Gastroesophageal sphincter (tissue), 4 donors: ENCODE measurements around the gene AMPD3. TPM values are rescaled to one million over a fixed set of nuclear protein-coding genes. Genes with fewer than 3 reads are reported as not detected.

Source experiments
- ATAC-seq: fragments of 150-250 bp; one replicate; pipeline ENCODE4 v1.9.1; 2016; ENCODE audit warnings: mild to moderate bottlenecking, moderate library complexity
- H3K27ac ChIP-seq, 4 donors: fragments of 200-600 bp; sonication (generic) in 3 of 4; 1 replicate in 3 of 4; 2 replicates in 1 of 4; pipeline ENCODE4 v1.5.1; 2016 to 2019
- H3K27me3 ChIP-seq: fragments of 200-600 bp; sonication (generic); one replicate; pipeline ENCODE4 v1.5.1; 2019
- H3K36me3 ChIP-seq, 2 donors: fragments of 200-600 bp; sonication (generic); one replicate each; pipeline ENCODE4 v1.5.1; 2019; ENCODE audit warnings: control low read depth in 1 of 2
- H3K4me1 ChIP-seq, 3 donors: fragments of 200-600 bp; sonication (generic); 1 replicate in 2 of 3; 2 replicates in 1 of 3; pipeline ENCODE4 v1.5.1; 2016 to 2019; ENCODE audit warnings: control low read depth in 2 of 3
- H3K4me3 ChIP-seq, 2 donors: fragments of 200-600 bp; sonication (generic); one replicate each; pipeline ENCODE4 v1.5.1; 2019; ENCODE audit warnings: mild to moderate bottlenecking in 1 of 2, moderate library complexity in 1 of 2
- H3K9me3 ChIP-seq, 3 donors: fragments of 200-600 bp; sonication (generic); one replicate each; pipeline ENCODE4 v1.5.1; 2017 to 2019; ENCODE audit warnings: control low read depth in 2 of 3
- CTCF ChIP-seq, 4 experiments: fragments of 200-600 bp in 2 of 4; fragments of 450-650 bp in 2 of 4; sonication (generic) in 1 of 4; IDR thresholded peaks; one replicate each; pipeline ENCODE4 v1.5.1; 2017 to 2019; ENCODE audit warnings: antibody characterized with exemption in 4 of 4, mild to moderate bottlenecking in 2 of 4, moderate library complexity in 2 of 4
- EP300 ChIP-seq: sonication (generic); formaldehyde crosslinking; IDR thresholded peaks from one replicate; pipeline ENCODE4 v1.6.1; 2017; ENCODE audit warnings: antibody characterized with exemption, mild to moderate bottlenecking
- POLR2A ChIP-seq, 2 donors: fragments of 450-650 bp; IDR thresholded peaks; one replicate each; pipeline ENCODE4 v1.6.1; 2017; ENCODE audit warnings: antibody characterized with exemption in 2 of 2, mild to moderate bottlenecking in 2 of 2, moderate library complexity in 1 of 2
- POLR2AphosphoS5 ChIP-seq: sonication (generic); formaldehyde crosslinking; IDR thresholded peaks from one replicate; pipeline ENCODE4 v1.6.1; 2017; ENCODE audit warnings: antibody characterized with exemption
- WGBS, 2 donors: methylation state at CpG; one replicate each; pipeline ENCODE4 v1.1.5; 2018; ENCODE audit warnings: low coverage in 1 of 2; 5-methylcytosine and 5-hydroxymethylcytosine counted together
- total RNA-seq, 4 donors: library from RNA; depleted of rRNA; stranded (reverse); fragments of >200 nt; gene quantifications; one replicate each; pipeline ENCODE4 v1.1.0, GENCODE V29; 2016

The AMPD3 gene
- total RNA-seq, 4 donors from 2014 or later = 4.3 to 7.3 (median 5.4) TPM

- no peaks in the 10 kb centered on the region for H3K27me3 ChIP-seq
- WGBS, 2 donors = 83 to 91% methylated on average over 6 to 9 of the region's 16 CpGs
- peaks cover 0 to 19% (median 7%) of the 10 kb centered on the region in 3 donors for H3K4me1 ChIP-seq
- H3K27ac ChIP-seq = no peak overlapping the region
- H3K36me3 ChIP-seq = peaks cover 0 to 6% of the 10 kb centered on the region in 2 donors
- H3K4me3 ChIP-seq = no peak overlapping the region
- TF ChIP-seq POLR2AphosphoS5 = no peak
- no peak for TF ChIP-seq EP300
- no peak for TF ChIP-seq CTCF (IDR thresholded peaks at IDR 0.05)
- no peak for TF ChIP-seq POLR2A (IDR thresholded peaks at IDR 0.05)
- H3K9me3 ChIP-seq = no peaks in the 10 kb centered on the region
- no peak for ATAC-seq
Observed at GRCh38 chr11:10487002-10487647, 32.1 kb downstream of the AMPD3 start.

GRCh38 chr11:10488121-10488933 is 33.3 kb downstream of the AMPD3 start:
- H3K27me3 ChIP-seq = no peaks in the 10 kb centered on the region
- no peak overlapping the region for H3K4me3 ChIP-seq
- TF ChIP-seq CTCF (IDR thresholded peaks at IDR 0.05) = no peak
- TF ChIP-seq POLR2AphosphoS5 = no peak
- no peak for ATAC-seq
- H3K36me3 ChIP-seq = peaks cover 0 to 8% of the 10 kb centered on the region in 2 donors
- peaks cover 0 to 19% (median 7%) of the 10 kb centered on the region in 3 donors for H3K4me1 ChIP-seq
- no peaks in the 10 kb centered on the region for H3K9me3 ChIP-seq
- H3K27ac ChIP-seq = no peak overlapping the region
- WGBS, 2 donors = 79 to 81% methylated on average over 6 to 13 of the region's 13 CpGs

GRCh38 chr11:10488934-10489691 is 34.0 kb downstream of the AMPD3 start:
- TF ChIP-seq POLR2A (IDR thresholded peaks at IDR 0.05) = no peak
- no peak for TF ChIP-seq CTCF (IDR thresholded peaks at IDR 0.05)
- TF ChIP-seq POLR2AphosphoS5 = no peak
- no peak for TF ChIP-seq EP300
- H3K4me3 ChIP-seq = no peak overlapping the region
- peaks cover 0 to 12% of the 10 kb centered on the region in 2 donors for H3K36me3 ChIP-seq
- peaks cover 0 to 19% (median 7%) of the 10 kb centered on the region in 3 donors for H3K4me1 ChIP-seq
- H3K9me3 ChIP-seq = no peaks in the 10 kb centered on the region
- ATAC-seq = no peak
- H3K27me3 ChIP-seq = no peaks in the 10 kb centered on the region
- H3K27ac ChIP-seq = no peak overlapping the region
- WGBS, 2 donors = 100% methylated on average over 2 of the region's 11 CpGs; no CpG with 5 or more reads in 1 of the 2 donors

GRCh38 chr11:10490032-10490397 is 35.0 kb downstream of the AMPD3 start:
- H3K4me3 ChIP-seq = no peak overlapping the region
- 100% methylated on average over 1 of the region's 5 CpGs; no CpG with 5 or more reads in 1 of the 2 donors for WGBS, 2 donors
- TF ChIP-seq EP300 = no peak
- TF ChIP-seq POLR2A (IDR thresholded peaks at IDR 0.05) = no peak
- no peak for TF ChIP-seq CTCF (IDR thresholded peaks at IDR 0.05)
- no peak for TF ChIP-seq POLR2AphosphoS5
- H3K36me3 ChIP-seq = peaks cover 0 to 11% of the 10 kb centered on the region in 2 donors
- no peaks in the 10 kb centered on the region for H3K27me3 ChIP-seq
- peak overlapping the region in 3 of 4 donors; percentile 5 to 74 (median 11) for H3K27ac ChIP-seq
- ATAC-seq = no peak
- no peaks in the 10 kb centered on the region for H3K9me3 ChIP-seq
- peaks cover 0 to 19% (median 7%) of the 10 kb centered on the region in 3 donors for H3K4me1 ChIP-seq
